Hepatocyte (in vitro differentiated cells): Measurements from ENCODE around the gene PYROXD2. TPM values are rescaled to one million over a fixed set of nuclear protein-coding genes. Genes with fewer than 3 reads are reported as not detected.

Source experiments
- DNase-seq: peaks from one replicate; pipeline ENCODE4 v3.0.0-alpha.2; 2016; ENCODE audit warnings: low spot score
- H2AFZ ChIP-seq: fragments of 200-600 bp; sonication (generic); 2 replicates; pipeline ENCODE4 v1.6.0; 2016; ENCODE audit warnings: antibody characterized with exemption, mild to moderate bottlenecking
- H3K27ac ChIP-seq: fragments of 200-600 bp; sonication (generic); 2 replicates; pipeline ENCODE4 v1.5.1; 2016; ENCODE audit warnings: mild to moderate bottlenecking
- H3K27me3 ChIP-seq: fragments of 200-600 bp; sonication (generic); 2 replicates; pipeline ENCODE4 v1.6.1; 2016
- H3K36me3 ChIP-seq: fragments of 200-600 bp; sonication (generic); replicated peaks from 2 replicates; pipeline ENCODE4 v1.5.1; 2016; ENCODE audit warnings: low read depth; ENCODE audit not compliant: insufficient read depth
- H3K4me1 ChIP-seq: fragments of 200-600 bp; sonication (generic); 2 replicates; pipeline ENCODE4 v1.5.1; 2016; ENCODE audit warnings: mild to moderate bottlenecking, moderate library complexity; ENCODE audit not compliant: insufficient read depth
- H3K4me2 ChIP-seq: fragments of 200-600 bp; sonication (generic); 2 replicates; pipeline ENCODE4 v1.6.0; 2016
- H3K4me3 ChIP-seq: fragments of 200-600 bp; sonication (generic); 2 replicates; pipeline ENCODE4 v1.5.1; 2016; ENCODE audit warnings: mild to moderate bottlenecking
- H3K79me2 ChIP-seq: fragments of 200-600 bp; sonication (generic); 2 replicates; pipeline ENCODE4 v1.6.0; 2017; ENCODE audit warnings: mild to moderate bottlenecking
- H3K9me2 ChIP-seq: fragments of 200-600 bp; sonication (generic); replicated peaks from 2 replicates; pipeline ENCODE4 v1.6.0; 2017; ENCODE audit warnings: mild to moderate bottlenecking; ENCODE audit not compliant: insufficient read depth
- H3K9me3 ChIP-seq: fragments of 200-600 bp; sonication (generic); 2 replicates; pipeline ENCODE4 v1.5.1; 2016; ENCODE audit warnings: low read depth, mild to moderate bottlenecking
- H4K20me1 ChIP-seq: fragments of 200-600 bp; sonication (generic); 2 replicates; pipeline ENCODE4 v1.6.0; 2016; ENCODE audit warnings: mild to moderate bottlenecking; ENCODE audit not compliant: insufficient read depth, poor library complexity, severe bottlenecking
- EZH2 ChIP-seq: fragments of 200-600 bp; sonication (generic); IDR thresholded peaks from 2 replicates; pipeline ENCODE4 v1.6.1; 2016; ENCODE audit warnings: antibody characterized with exemption, mild to moderate bottlenecking, borderline replicate concordance
- EZH2phosphoT487 ChIP-seq: fragments of 200-600 bp; sonication (generic); IDR thresholded peaks from one replicate; pipeline ENCODE4 v1.6.1; 2018; ENCODE audit warnings: antibody characterized with exemption, mild to moderate bottlenecking, low read depth, moderate library complexity; ENCODE audit not compliant: unreplicated experiment, severe bottlenecking
- WGBS: methylation state at CpG from one replicate; pipeline ENCODE4 v1.1.6; 2016; ENCODE audit warnings: low lambda C conversion rate; ENCODE audit errors: missing lambda C conversion rate; 5-methylcytosine and 5-hydroxymethylcytosine counted together
- polyA plus RNA-seq: library from polyadenylated mRNA; unstranded; fragments of >200 nt; fragmentation: Nextera tagmentation; extraction: Ambion mirVana; gene quantifications from 2 replicates; pipeline ENCODE4 v1.2.1, GENCODE V29; 2016
- total RNA-seq: library from RNA; depleted of rRNA; stranded (reverse); fragments of >200 nt; gene quantifications from 2 replicates; pipeline ENCODE4 v1.2.3, GENCODE V29; 2014
- TF ChIP-seq, protein P1 (sequence below): fragments of 200-600 bp; sonication (generic); IDR thresholded peaks from 2 replicates; pipeline ENCODE4 v1.5.1; 2016; ENCODE audit warnings: antibody characterized with exemption, mild to moderate bottlenecking; ENCODE audit not compliant: poor library complexity

PYROXD2 gene
- total and polyA plus RNA-seq, 2 experiments from 2014 or later: 9.7 to 11.6 TPM

- Histone ChIP-seq H2AFZ (no peak overlapping the region), H3K4me2 (no peak overlapping the region), H3K36me3 (no peaks in the 10 kb centered on the region), H3K9me3 (no peaks in the 10 kb centered on the region), H3K9me2 (no peaks in the 10 kb centered on the region), H3K27me3 (no peaks in the 10 kb centered on the region), H3K27ac (no peak overlapping the region), H4K20me1 (no peaks in the 10 kb centered on the region), H3K4me1 (peaks cover 7% of the 10 kb centered on the region), H3K4me3 (no peak overlapping the region), H3K79me2 (no peaks in the 10 kb centered on the region)
- TF ChIP-seq EZH2: no peak
- no peak for DNase-seq
- WGBS: 83% methylated on average over 9 of the region's 9 CpGs
Observed at GRCh38 chr10:98420786-98421185, 5.8 kb upstream of the PYROXD2 start.

DNA sequence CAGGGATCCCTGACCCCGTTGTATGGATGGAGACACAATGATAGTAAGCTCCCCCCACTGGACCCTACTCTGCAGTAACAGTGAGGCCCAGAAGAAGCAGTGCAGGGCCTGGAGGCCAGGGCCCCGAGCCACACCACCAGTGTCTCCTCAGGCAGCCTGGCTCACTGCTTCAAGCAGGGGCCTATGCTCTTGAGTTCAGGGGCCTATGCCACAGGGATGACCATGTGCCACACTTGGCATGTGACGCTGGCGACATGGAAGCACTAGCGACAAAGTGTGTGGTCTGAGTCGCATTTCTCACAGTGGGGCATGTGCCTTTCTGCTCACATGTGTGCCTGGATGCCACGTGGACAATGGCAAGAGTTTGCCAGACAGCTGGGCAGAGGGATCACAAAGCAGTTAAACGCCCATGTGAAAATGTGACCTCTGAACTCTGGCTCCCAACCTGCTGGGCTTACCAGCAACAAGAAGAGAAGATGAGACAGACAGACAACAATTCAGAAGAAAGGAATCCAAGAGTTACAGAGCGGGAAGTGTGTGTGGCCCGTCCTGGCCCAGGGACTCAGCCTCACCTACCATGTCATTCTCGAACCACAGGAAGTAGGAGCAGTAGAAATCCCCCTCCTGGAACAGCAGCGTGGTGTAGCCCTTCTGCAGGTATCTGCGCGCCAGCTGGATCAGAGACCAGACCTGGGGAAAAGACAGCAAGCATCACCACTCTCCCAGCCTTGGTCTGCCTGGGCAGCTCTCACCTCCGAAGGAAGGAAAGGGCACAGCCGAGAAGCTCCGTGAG, 4.7 kb upstream of the PYROXD2 start:
- no peaks in the 10 kb centered on the region for H3K27me3 ChIP-seq
- 95% methylated on average over 17 of the region's 17 CpGs for WGBS
- H3K4me2 ChIP-seq: no peak overlapping the region
- TF ChIP-seq, protein P1, sequence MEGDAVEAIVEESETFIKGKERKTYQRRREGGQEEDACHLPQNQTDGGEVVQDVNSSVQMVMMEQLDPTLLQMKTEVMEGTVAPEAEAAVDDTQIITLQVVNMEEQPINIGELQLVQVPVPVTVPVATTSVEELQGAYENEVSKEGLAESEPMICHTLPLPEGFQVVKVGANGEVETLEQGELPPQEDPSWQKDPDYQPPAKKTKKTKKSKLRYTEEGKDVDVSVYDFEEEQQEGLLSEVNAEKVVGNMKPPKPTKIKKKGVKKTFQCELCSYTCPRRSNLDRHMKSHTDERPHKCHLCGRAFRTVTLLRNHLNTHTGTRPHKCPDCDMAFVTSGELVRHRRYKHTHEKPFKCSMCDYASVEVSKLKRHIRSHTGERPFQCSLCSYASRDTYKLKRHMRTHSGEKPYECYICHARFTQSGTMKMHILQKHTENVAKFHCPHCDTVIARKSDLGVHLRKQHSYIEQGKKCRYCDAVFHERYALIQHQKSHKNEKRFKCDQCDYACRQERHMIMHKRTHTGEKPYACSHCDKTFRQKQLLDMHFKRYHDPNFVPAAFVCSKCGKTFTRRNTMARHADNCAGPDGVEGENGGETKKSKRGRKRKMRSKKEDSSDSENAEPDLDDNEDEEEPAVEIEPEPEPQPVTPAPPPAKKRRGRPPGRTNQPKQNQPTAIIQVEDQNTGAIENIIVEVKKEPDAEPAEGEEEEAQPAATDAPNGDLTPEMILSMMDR: no peak
- TF ChIP-seq EZH2 (no peak), EZH2phosphoT487 (no peak)
- H3K9me2 ChIP-seq: no peaks in the 10 kb centered on the region
- no peaks in the 10 kb centered on the region for H3K79me2 ChIP-seq
- H2AFZ ChIP-seq: no peak overlapping the region
- no peaks in the 10 kb centered on the region for H4K20me1 ChIP-seq
- H3K36me3 ChIP-seq: no peaks in the 10 kb centered on the region
- no peak overlapping the region for H3K27ac ChIP-seq
- H3K9me3 ChIP-seq: no peaks in the 10 kb centered on the region
- no peak for DNase-seq
- H3K4me3 ChIP-seq: no peak overlapping the region
- peaks cover 16% of the 10 kb centered on the region for H3K4me1 ChIP-seq

- 93% methylated on average over 18 of the region's 18 CpGs for WGBS
- no peak overlapping the region for H3K27ac ChIP-seq
- H3K4me1 ChIP-seq: peaks cover 17% of the 10 kb centered on the region
- no peak overlapping the region for H3K4me2 ChIP-seq
- H4K20me1 ChIP-seq: no peaks in the 10 kb centered on the region
- no peak for DNase-seq
- TF ChIP-seq, protein P1: no peak
- no peak for TF ChIP-seq EZH2phosphoT487
- TF ChIP-seq EZH2: no peak
- H3K9me3 ChIP-seq: no peaks in the 10 kb centered on the region
- H3K4me3 ChIP-seq: no peak overlapping the region
- no peaks in the 10 kb centered on the region for H3K9me2 ChIP-seq
- no peaks in the 10 kb centered on the region for H3K36me3 ChIP-seq
- no peaks in the 10 kb centered on the region for H3K27me3 ChIP-seq
- H2AFZ ChIP-seq: no peak overlapping the region
- H3K79me2 ChIP-seq: peaks cover 5% of the 10 kb centered on the region
Observed at GRCh38 chr10:98418665-98419468, 3.9 kb upstream of the PYROXD2 start.
